Liver (tissue), 9 donors: ENCODE data around the gene COL5A1. TPM values are rescaled to one million over a fixed set of nuclear protein-coding genes. Genes with fewer than 3 reads are reported as not detected.

Experiments used
- DNase-seq: peaks from one replicate; pipeline ENCODE4 v3.0.0-alpha.2; 2017; ENCODE audit warnings: low spot score
- H3K27ac ChIP-seq, 2 donors: one replicate each; pipeline ENCODE4 v1.7.0; 2013; ENCODE audit warnings: inconsistent platforms in 2 of 2, low read length in 2 of 2, control low read depth in 1 of 2, low read depth in 1 of 2, mild to moderate bottlenecking in 1 of 2
- H3K27me3 ChIP-seq, 4 donors: one replicate each; pipeline versions ENCODE4 v1.6.1 to v1.7.0; 2013; ENCODE audit warnings: low read length in 3 of 4, inconsistent platforms in 1 of 4, mild to moderate bottlenecking in 1 of 4, moderate library complexity in 1 of 4; ENCODE audit not compliant: control insufficient read depth in 4 of 4, insufficient read depth in 4 of 4
- H3K36me3 ChIP-seq, 4 donors: one replicate each; pipeline versions ENCODE4 v1.6.1 to v1.7.0; 2013; ENCODE audit warnings: low read length in 3 of 4, mild to moderate bottlenecking in 3 of 4, low read depth in 1 of 4, moderate library complexity in 1 of 4; ENCODE audit not compliant: control insufficient read depth in 4 of 4, insufficient read depth in 3 of 4
- H3K4me1 ChIP-seq, 4 donors: one replicate each; pipeline versions ENCODE4 v1.6.1 to v1.7.0; 2013; ENCODE audit warnings: low read length in 3 of 4, mild to moderate bottlenecking in 3 of 4, moderate library complexity in 1 of 4; ENCODE audit not compliant: control insufficient read depth in 4 of 4, insufficient read depth in 4 of 4
- H3K4me3 ChIP-seq, 3 donors: one replicate each; pipeline versions ENCODE4 v1.6.1 to v1.7.0; 2013; ENCODE audit warnings: low read length in 3 of 3, control low read depth in 1 of 3, low read depth in 1 of 3, mild to moderate bottlenecking in 1 of 3
- H3K9ac ChIP-seq, 2 donors: one replicate each; pipeline ENCODE4 v1.7.0; 2013; ENCODE audit warnings: low read length in 2 of 2, mild to moderate bottlenecking in 2 of 2, moderate library complexity in 2 of 2, control low read depth in 1 of 2, low read depth in 1 of 2
- H3K9me3 ChIP-seq, 4 donors: one replicate each; pipeline versions ENCODE4 v1.6.1 to v1.7.0; 2013; ENCODE audit warnings: low read length in 3 of 4; ENCODE audit not compliant: control insufficient read depth in 4 of 4
- ATF3 ChIP-seq: IDR thresholded peaks from 2 replicates; pipeline ENCODE4 v1.6.1; 2016; ENCODE audit warnings: antibody characterized with exemption
- CTCF ChIP-seq: fragments of 150-350 bp; IDR thresholded peaks from 2 replicates; pipeline ENCODE4 v1.5.1; 2017; ENCODE audit warnings: improper control_type of control experiment, low read depth, low read length; ENCODE audit not compliant: missing input control
- EGR1 ChIP-seq, 2 donors: IDR thresholded peaks; 2 replicates each; pipeline ENCODE4 v1.6.1; 2016 to 2018; ENCODE audit warnings: antibody characterized with exemption in 2 of 2, low read depth in 2 of 2
- FOXA1 ChIP-seq: IDR thresholded peaks from 2 replicates; pipeline ENCODE4 v1.6.1; 2016; ENCODE audit warnings: antibody characterized with exemption
- FOXA2 ChIP-seq: IDR thresholded peaks from 2 replicates; pipeline ENCODE4 v1.6.1; 2016; ENCODE audit warnings: antibody characterized with exemption
- GABPA ChIP-seq, 2 donors: IDR thresholded peaks in 1 of 2; conservative IDR thresholded peaks in 1 of 2; 2 replicates each; pipeline ENCODE4 v1.6.1; 2016; ENCODE audit warnings: antibody characterized with exemption in 2 of 2, mild to moderate bottlenecking in 1 of 2, moderate library complexity in 1 of 2
- HNF4A ChIP-seq, 2 donors: conservative IDR thresholded peaks; 2 replicates each; pipeline ENCODE4 v1.6.1; 2016; ENCODE audit warnings: antibody characterized with exemption in 2 of 2, mild to moderate bottlenecking in 2 of 2
- HNF4G ChIP-seq: IDR thresholded peaks from 2 replicates; pipeline ENCODE4 v1.6.1; 2016; ENCODE audit warnings: antibody characterized with exemption
- JUND ChIP-seq, 2 donors: IDR thresholded peaks; 2 replicates each; pipeline ENCODE4 v1.6.1; 2016; ENCODE audit warnings: antibody characterized with exemption in 2 of 2
- MAX ChIP-seq: IDR thresholded peaks from 2 replicates; pipeline ENCODE4 v1.6.1; 2016; ENCODE audit warnings: antibody characterized with exemption
- NR2F2 ChIP-seq: IDR thresholded peaks from 2 replicates; pipeline ENCODE4 v1.6.1; 2016; ENCODE audit warnings: antibody characterized with exemption
- RAD21 ChIP-seq, 2 donors: IDR thresholded peaks; 2 replicates each; pipeline ENCODE4 v1.6.1; 2016; ENCODE audit warnings: antibody characterized with exemption in 2 of 2, mild to moderate bottlenecking in 2 of 2
- REST ChIP-seq: IDR thresholded peaks from 2 replicates; pipeline ENCODE4 v1.6.1; 2016; ENCODE audit warnings: antibody characterized with exemption, mild to moderate bottlenecking
- RXRA ChIP-seq, 2 donors: IDR thresholded peaks; 2 replicates each; pipeline ENCODE4 v1.6.1; 2017 to 2018; ENCODE audit warnings: antibody characterized with exemption in 2 of 2, mild to moderate bottlenecking in 1 of 2
- SP1 ChIP-seq: IDR thresholded peaks from 2 replicates; pipeline ENCODE4 v1.6.1; 2018; ENCODE audit warnings: antibody characterized with exemption, mild to moderate bottlenecking
- TAF1 ChIP-seq: conservative IDR thresholded peaks from 2 replicates; pipeline ENCODE4 v1.6.1; 2016; ENCODE audit warnings: antibody characterized with exemption, mild to moderate bottlenecking
- YY1 ChIP-seq: IDR thresholded peaks from 2 replicates; pipeline ENCODE4 v1.6.1; 2016; ENCODE audit warnings: antibody characterized with exemption, mild to moderate bottlenecking
- ZBTB33 ChIP-seq: IDR thresholded peaks from 2 replicates; pipeline ENCODE4 v1.6.1; 2016; ENCODE audit warnings: antibody characterized with exemption
- WGBS: extraction: QIAGEN DNeasy Blood & Tissue Kit; methylation state at CpG from one replicate; pipeline ENCODE4 v1.1.7; 2013; 5-methylcytosine and 5-hydroxymethylcytosine counted together
- polyA plus RNA-seq, 2 donors: library from polyadenylated mRNA; stranded (reverse) in 1 of 2; unstranded in 1 of 2; fragments of 200-250 nt in 1 of 2; fragments of >200 nt in 1 of 2; fragmentation: Nextera tagmentation in 1 of 2; extraction: Ambion mirVana in 1 of 2; gene quantifications; one replicate each; pipeline versions ENCODE4 v1.2.1 to v1.2.3, GENCODE V29; 2013 to 2015
- total RNA-seq, 2 donors: library from RNA; depleted of rRNA; stranded (reverse); fragments of >200 nt; gene quantifications; one replicate each; pipeline ENCODE4 v1.2.3, GENCODE V29; 2014
- donor health status: healthy.
- donor health status: healthy.
- donor health status: healthy.
- donor health status: healthy.
- donor health status: healthy.

The COL5A1 gene
- total and polyA plus RNA-seq, 4 donors = 0.67 to 15.6 (median 11.2) TPM

- TF ChIP-seq ATF3 (no peak), RAD21 (IDR thresholded peaks at IDR 0.05) (no peak), NR2F2 (no peak), HNF4G (no peak), FOXA2 (no peak), EGR1 (IDR thresholded peaks at IDR 0.05; ENCODE audit: low read depth in 2 of 2) (no peak), FOXA1 (no peak), YY1 (no peak), CTCF (no peak), SP1 (no peak), REST (no peak), ZBTB33 (no peak), GABPA (IDR thresholded peaks at IDR 0.05 in 1 of 2, conservative IDR thresholded peaks at IDR 0.05 in 1 of 2) (no peak), TAF1 (no peak), MAX (no peak), RXRA (IDR thresholded peaks at IDR 0.05) (no peak), HNF4A (conservative IDR thresholded peaks at IDR 0.05) (no peak), JUND (IDR thresholded peaks at IDR 0.05) (no peak)
- 35% methylated on average over 1 of the region's 1 CpG for WGBS
- peaks cover 0 to 7% (median 3%) of the 10 kb centered on the region in 4 donors for H3K9me3 ChIP-seq
- DNase-seq = no peak
- no peak overlapping the region for H3K9ac ChIP-seq
- no peak overlapping the region for H3K27ac ChIP-seq
- peaks cover 0 to 2% (median 0%) of the 10 kb centered on the region in 4 donors for H3K27me3 ChIP-seq
- no peak overlapping the region for H3K4me3 ChIP-seq
- no peaks in the 10 kb centered on the region for H3K4me1 ChIP-seq
- H3K36me3 ChIP-seq = no peaks in the 10 kb centered on the region
These were observed 28.9 kb upstream of the COL5A1 start for GRCh38 chr9:134612715-134613114.
